ENCODE results near the gene TBC1D2B. TPM values are rescaled to one million over a fixed set of nuclear protein-coding genes. Genes with fewer than 3 reads are reported as not detected.
A peak's percentile ranks its signal among the peaks of the same experiment; 100 is the strongest.

Gene TBC1D2B
- total RNA-seq, 2 experiments from 2014 or later, result 49.3 to 52.0 TPM

- Mint-ChIP-seq H3K4me3 (no peak overlapping the region), H3K27ac (peak overlapping the region; percentile 76), H3K27me3 (no peaks in the 10 kb centered on the region), H3K9me3 (ENCODE audit: low read depth) (no peaks in the 10 kb centered on the region), H3K36me3 (ENCODE audit: low read depth) (peaks cover 23% of the 10 kb centered on the region), H3K4me1 (peaks cover 81% of the 10 kb centered on the region)
- peak; percentile 62 for DNase-seq
- intact Hi-C loops (cut with DNase I, micrococcal nuclease), result loop anchor here (1.0 to 10.0 kb wide), 7 partner anchors 10 to 1029 kb away; partner anchors contain the start of genes IREB2 (in 1 of the 2) and TBC1D2B (in 1 of the 2)
- CTCF ChIA-PET, result interaction anchor here (0.5 to 6.0 kb wide), 15 partner anchors 8 to 74 kb away, joined by 3 to 51 read pairs (median 4); no protein-coding TSS in a partner anchor
- ATAC-seq, result no peak
- POLR2A ChIA-PET, result interaction anchor here (0.8 to 2.4 kb wide), 8 partner anchors 11 to 74 kb away, joined by 3 to 13 read pairs (median 6); no protein-coding TSS in a partner anchor
These were observed 43.6 kb downstream of the TBC1D2B start for GRCh38 chr15:78033864-78034263.

- CTCF ChIA-PET, result interaction anchor here (0.9 to 6.0 kb wide), 7 partner anchors 9 to 162 kb away, joined by 3 to 51 read pairs (median 4); no protein-coding TSS in a partner anchor
- no peak overlapping the region for H3K4me3 Mint-ChIP-seq
These were observed 44.8 kb downstream of the TBC1D2B start for GRCh38 chr15:78032671-78033070.

GRCh38 chr15:78024883-78025282 lies 52.6 kb downstream of the TBC1D2B start:
- intact Hi-C loops (cut with DNase I, micrococcal nuclease), result no loop called here
- no peak overlapping the region for H3K4me3 Mint-ChIP-seq
- H3K4me1 Mint-ChIP-seq, result peaks cover 4% of the 10 kb centered on the region
- H3K9me3 Mint-ChIP-seq (ENCODE audit: low read depth), result no peaks in the 10 kb centered on the region
- no peaks in the 10 kb centered on the region for H3K27me3 Mint-ChIP-seq
- no peak for ATAC-seq
- no peak overlapping the region for H3K27ac Mint-ChIP-seq
- H3K36me3 Mint-ChIP-seq (ENCODE audit: low read depth), result peaks cover 47% of the 10 kb centered on the region
- ChIA-PET CTCF (interaction anchor here (0.6 to 1.1 kb wide), 3 partner anchors 114 to 170 kb away, joined by 3 to 4 read pairs (median 3); no protein-coding TSS in a partner anchor), POLR2A (no interaction called here)
- DNase-seq, result no peak

More at GRCh38 chr15:78032671-78033070, 44.8 kb downstream of the TBC1D2B start:
- Mint-ChIP-seq H3K27me3 (no peaks in the 10 kb centered on the region), H3K4me1 (peaks cover 69% of the 10 kb centered on the region), H3K9me3 (ENCODE audit: low read depth) (no peaks in the 10 kb centered on the region), H3K36me3 (ENCODE audit: low read depth) (peaks cover 22% of the 10 kb centered on the region), H3K27ac (peak overlapping the region; percentile 55)
- ATAC-seq, result no peak
- intact Hi-C loops (cut with DNase I, micrococcal nuclease), result loop anchor here in 1 of 2 experiments (5.0 to 10.0 kb wide), 3 partner anchors 78 to 1028 kb away; partner anchors contain the start of gene IREB2
- POLR2A ChIA-PET, result interaction anchor here (0.7 kb wide), 1 partner anchor 138 kb away, joined by 7 read pairs; no protein-coding TSS in a partner anchor
- no peak for DNase-seq

GRCh38 chr15:78024519-78024870 lies 53.0 kb downstream of the TBC1D2B start:
- H3K9me3 Mint-ChIP-seq (ENCODE audit: low read depth), result no peaks in the 10 kb centered on the region
- CTCF ChIA-PET, result interaction anchor here (0.7 to 1.1 kb wide), 3 partner anchors 58 to 171 kb away, joined by 3 to 4 read pairs (median 3); no protein-coding TSS in a partner anchor
- H3K4me1 Mint-ChIP-seq, result peaks cover 5% of the 10 kb centered on the region

GRCh38 chr15:78023865-78024518 lies 53.5 kb downstream of the TBC1D2B start:
- ATAC-seq (no peak), DNase-seq (no peak)
- Mint-ChIP-seq H3K4me1 (peaks cover 10% of the 10 kb centered on the region), H3K4me3 (no peak overlapping the region), H3K27me3 (no peaks in the 10 kb centered on the region), H3K36me3 (ENCODE audit: low read depth) (peaks cover 48% of the 10 kb centered on the region), H3K27ac (no peak overlapping the region), H3K9me3 (ENCODE audit: low read depth) (no peaks in the 10 kb centered on the region)
- intact Hi-C loops (cut with DNase I, micrococcal nuclease), result no loop called here
- CTCF ChIA-PET, result interaction anchor here (0.7 to 1.1 kb wide), 3 partner anchors 57 to 171 kb away, joined by 3 to 4 read pairs (median 3); no protein-coding TSS in a partner anchor
- POLR2A ChIA-PET, result interaction anchor here (0.5 kb wide), 1 partner anchor 516 kb away, joined by 3 read pairs; no protein-coding TSS in a partner anchor

More at GRCh38 chr15:78024519-78024870, 53.0 kb downstream of the TBC1D2B start:
- Mint-ChIP-seq H3K27me3 (no peaks in the 10 kb centered on the region), H3K36me3 (ENCODE audit: low read depth) (peaks cover 47% of the 10 kb centered on the region), H3K4me3 (no peak overlapping the region), H3K27ac (no peak overlapping the region)
- ATAC-seq (no peak), DNase-seq (no peak)
- intact Hi-C loops (cut with DNase I, micrococcal nuclease), result no loop called here
- POLR2A ChIA-PET, result interaction anchor here (0.5 kb wide), 1 partner anchor 517 kb away, joined by 3 read pairs; no protein-coding TSS in a partner anchor

- peaks cover 47% of the 10 kb centered on the region for H3K36me3 Mint-ChIP-seq (ENCODE audit: low read depth)
- peaks cover 14% of the 10 kb centered on the region for H3K4me1 Mint-ChIP-seq
- POLR2A ChIA-PET, result no interaction called here
- intact Hi-C loops (cut with DNase I, micrococcal nuclease), result no loop called here
- no peak overlapping the region for H3K4me3 Mint-ChIP-seq
- CTCF ChIA-PET, result interaction anchor here (0.6 to 1.6 kb wide), 2 partner anchors 33 to 85 kb away, joined by 3 to 5 read pairs; no protein-coding TSS in a partner anchor
- H3K27me3 Mint-ChIP-seq, result no peaks in the 10 kb centered on the region
- DNase-seq, result no peak
- no peak for ATAC-seq
- no peak overlapping the region for H3K27ac Mint-ChIP-seq
- no peaks in the 10 kb centered on the region for H3K9me3 Mint-ChIP-seq (ENCODE audit: low read depth)
These were observed 54.3 kb downstream of the TBC1D2B start for GRCh38 chr15:78023081-78023665.

- Mint-ChIP-seq H3K4me3 (no peak overlapping the region), H3K9me3 (ENCODE audit: low read depth) (no peaks in the 10 kb centered on the region), H3K36me3 (ENCODE audit: low read depth) (peaks cover 52% of the 10 kb centered on the region), H3K27me3 (no peaks in the 10 kb centered on the region), H3K27ac (no peak overlapping the region), H3K4me1 (peaks cover 14% of the 10 kb centered on the region)
- ChIA-PET CTCF (interaction anchor here (0.7 to 1.6 kb wide), 2 partner anchors 54 to 86 kb away, joined by 4 to 5 read pairs; no protein-coding TSS in a partner anchor), POLR2A (no interaction called here)
- ATAC-seq (no peak), DNase-seq (no peak)
- intact Hi-C loops (cut with DNase I, micrococcal nuclease), result no loop called here
These were observed 55.8 kb downstream of the TBC1D2B start for GRCh38 chr15:78021761-78022160.

- DNase-seq, result no peak
- Mint-ChIP-seq H3K27ac (no peak overlapping the region), H3K9me3 (ENCODE audit: low read depth) (no peaks in the 10 kb centered on the region), H3K4me1 (peaks cover 14% of the 10 kb centered on the region), H3K36me3 (ENCODE audit: low read depth) (peaks cover 50% of the 10 kb centered on the region), H3K27me3 (no peaks in the 10 kb centered on the region), H3K4me3 (no peak overlapping the region)
- no peak for ATAC-seq
- ChIA-PET CTCF (interaction anchor here (1.4 to 1.9 kb wide), 2 partner anchors 50 to 89 kb away, joined by 4 to 15 read pairs; no protein-coding TSS in a partner anchor), POLR2A (no interaction called here)
- intact Hi-C loops (cut with DNase I, micrococcal nuclease), result no loop called here
These were observed 57.5 kb downstream of the TBC1D2B start for GRCh38 chr15:78020007-78020406.

- CTCF ChIA-PET, result interaction anchor here (0.6 to 1.9 kb wide), 8 partner anchors 8 to 466 kb away, joined by 3 to 15 read pairs (median 3); no protein-coding TSS in a partner anchor
- Mint-ChIP-seq H3K4me1 (peaks cover 14% of the 10 kb centered on the region), H3K36me3 (ENCODE audit: low read depth) (peaks cover 50% of the 10 kb centered on the region), H3K27ac (peak overlapping the region; percentile 15), H3K9me3 (ENCODE audit: low read depth) (no peaks in the 10 kb centered on the region), H3K27me3 (no peaks in the 10 kb centered on the region), H3K4me3 (no peak overlapping the region)
- intact Hi-C loops (cut with DNase I, micrococcal nuclease), result no loop called here
- no peak for DNase-seq
- POLR2A ChIA-PET, result no interaction called here
- peak; percentile 74 for ATAC-seq
These were observed 58.4 kb downstream of the TBC1D2B start for GRCh38 chr15:78018946-78019644.

GRCh38 chr15:78018445-78018844 lies 59.1 kb downstream of the TBC1D2B start:
- intact Hi-C loops (cut with DNase I, micrococcal nuclease), result no loop called here
- CTCF ChIA-PET, result interaction anchor here (0.6 to 1.9 kb wide), 5 partner anchors 8 to 467 kb away, joined by 3 to 15 read pairs (median 3); no protein-coding TSS in a partner anchor

GRCh38 chr15:78016860-78017259 lies 60.7 kb downstream of the TBC1D2B start:
- no peak for ATAC-seq
- CTCF ChIA-PET, result interaction anchor here (0.7 to 1.2 kb wide), 2 partner anchors 26 to 56 kb away, joined by 3 to 4 read pairs; no protein-coding TSS in a partner anchor
- no peak for DNase-seq
- Mint-ChIP-seq H3K4me3 (no peak overlapping the region), H3K9me3 (ENCODE audit: low read depth) (no peaks in the 10 kb centered on the region), H3K36me3 (ENCODE audit: low read depth) (peaks cover 51% of the 10 kb centered on the region), H3K27ac (no peak overlapping the region), H3K27me3 (no peaks in the 10 kb centered on the region), H3K4me1 (peaks cover 14% of the 10 kb centered on the region)
- POLR2A ChIA-PET, result no interaction called here
- intact Hi-C loops (cut with DNase I, micrococcal nuclease), result no loop called here

More at GRCh38 chr15:78018445-78018844, 59.1 kb downstream of the TBC1D2B start:
- H3K27me3 Mint-ChIP-seq, result no peaks in the 10 kb centered on the region
- H3K4me3 Mint-ChIP-seq, result no peak overlapping the region
- POLR2A ChIA-PET, result no interaction called here
- no peak for DNase-seq
- H3K27ac Mint-ChIP-seq, result no peak overlapping the region
- H3K4me1 Mint-ChIP-seq, result peaks cover 14% of the 10 kb centered on the region
- H3K36me3 Mint-ChIP-seq (ENCODE audit: low read depth), result peaks cover 47% of the 10 kb centered on the region
- no peaks in the 10 kb centered on the region for H3K9me3 Mint-ChIP-seq (ENCODE audit: low read depth)
- no peak for ATAC-seq
